CD4-positive, alpha-beta T cell treated with Interleukin-15 for 1 hour (primary cell): ENCODE measurements around the gene PPP1CA.
A peak's percentile ranks its signal among the peaks of the same experiment; 100 is the strongest.
"Not testable (repeated sequence)": the region's sequence is repeated elsewhere in the genome, so short reads cannot be mapped to it uniquely, and the experiment has no call there.

Source experiments
- DNase-seq: peaks from one replicate; pipeline ENCODE4 v3.0.0-alpha.2; 2020

Gene PPP1CA

DNA sequence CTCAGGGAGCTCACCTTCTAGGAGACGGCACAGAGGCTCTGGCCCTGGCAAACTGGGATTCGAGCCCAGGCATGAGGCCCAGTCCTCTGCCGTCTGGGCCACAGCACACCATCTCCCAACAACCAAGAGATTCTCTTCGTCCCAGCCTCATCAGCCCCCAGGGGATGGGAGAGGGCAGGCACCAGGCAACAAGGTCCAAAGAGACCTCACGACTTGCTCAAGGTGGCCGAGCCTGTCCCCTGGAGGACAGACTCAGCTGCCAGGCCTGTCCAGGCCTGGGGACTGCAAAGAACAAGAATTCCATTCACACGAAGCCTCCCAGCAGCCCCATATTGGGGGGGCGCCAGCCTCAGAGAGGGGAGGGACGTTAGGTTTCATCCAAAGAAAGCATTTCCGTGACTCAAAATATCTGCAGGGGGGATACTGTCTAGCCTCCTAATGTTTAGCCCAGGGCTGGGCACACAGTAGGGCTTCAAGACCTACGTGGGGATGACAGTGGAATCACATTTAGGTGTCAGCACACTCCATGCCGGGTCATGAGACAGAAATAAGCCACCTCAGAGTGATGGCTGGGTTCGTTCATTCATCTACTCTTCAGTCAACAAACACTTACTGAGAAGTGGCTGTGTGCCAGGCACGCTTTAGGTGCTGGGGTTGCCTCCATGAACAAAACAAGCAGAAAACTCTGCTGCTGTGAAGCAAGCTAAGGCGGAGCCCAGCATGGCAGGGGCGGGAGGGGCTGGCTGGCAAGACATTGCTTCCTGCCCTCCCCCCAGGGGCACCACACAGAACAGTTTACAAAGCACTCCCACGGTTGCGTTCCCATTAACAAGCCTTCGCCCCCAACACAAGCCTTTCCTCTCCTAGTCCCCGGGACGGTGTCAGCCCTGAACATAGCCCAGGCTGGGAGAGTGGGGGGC, 15.0 kb upstream of the PPP1CA start:
- peak; percentile 88 for DNase-seq

GRCh38 chr11:67415501-67416304, 14.0 kb upstream of the PPP1CA start, which contains the start of gene CARNS1:
Gene CARNS1, plus strand, starts transcription at chr11:67415678. Its CDS starts 522 bp downstream, at chr11:67416200.
- no peak for DNase-seq

DNA sequence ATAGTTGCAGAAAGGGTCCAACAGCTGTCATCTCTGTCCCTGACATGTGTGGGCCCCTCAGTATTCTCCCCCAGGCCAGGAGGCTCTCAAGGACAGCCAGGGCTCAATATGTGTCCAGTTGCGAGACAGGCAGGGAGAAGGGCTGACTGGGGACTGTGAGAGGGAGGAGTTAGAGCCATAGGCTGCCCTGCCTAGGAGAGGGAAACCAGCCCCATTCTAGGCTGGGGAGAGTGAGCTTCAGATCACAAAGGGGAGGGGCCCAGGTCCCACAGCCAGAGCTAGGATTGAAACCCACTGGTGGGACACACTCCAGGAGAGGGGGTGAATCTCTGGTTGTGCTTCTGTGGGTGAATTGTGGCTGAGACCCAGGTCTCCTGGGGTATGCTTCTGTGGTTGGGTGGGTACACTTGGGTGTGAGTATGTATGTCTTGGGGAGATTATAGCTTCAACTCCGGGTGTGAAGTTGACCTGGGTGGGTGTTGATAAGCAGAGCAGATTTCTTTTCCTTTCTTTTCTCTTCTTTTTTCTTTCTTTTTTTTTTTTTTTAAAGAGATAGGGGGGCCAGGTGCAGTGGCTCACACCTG, 11.7 kb upstream of the PPP1CA start:
- no peak for DNase-seq

DNA sequence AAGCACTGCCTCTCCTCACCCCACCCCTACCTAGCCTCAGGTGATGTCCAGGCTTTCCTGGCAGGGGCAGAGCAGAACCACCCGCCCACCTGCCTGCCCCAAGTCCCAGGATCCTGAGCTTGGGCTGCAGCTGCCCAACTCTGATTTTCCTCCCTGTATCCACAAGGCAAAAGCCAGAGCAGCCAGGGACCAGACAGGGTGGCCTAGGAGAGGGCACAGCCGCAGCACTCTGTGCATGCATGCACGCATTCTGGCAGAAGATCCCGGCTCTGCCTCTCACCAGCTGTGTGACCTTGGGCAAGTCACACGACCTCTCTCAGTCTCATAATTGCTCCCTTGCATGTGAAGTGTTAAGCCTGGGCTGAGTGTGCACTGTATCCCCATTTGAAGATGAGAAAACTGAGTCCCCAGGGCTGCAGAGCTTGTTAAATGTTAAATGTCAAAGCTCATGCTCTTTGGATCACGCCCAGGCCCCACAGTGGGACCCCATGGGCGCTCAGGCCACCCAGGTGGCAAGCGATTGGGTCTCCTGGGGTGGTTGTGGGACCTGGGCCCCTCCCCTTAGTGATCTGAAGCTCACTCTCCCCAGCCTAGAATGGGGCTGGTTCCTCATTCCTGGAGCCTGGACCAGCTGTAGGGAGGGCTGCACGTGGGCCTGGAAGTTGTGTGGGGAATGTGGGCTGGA, 11.0 kb upstream of the PPP1CA start:
- DNase-seq: no peak

GRCh38 chr11:67411785-67412152, 10.1 kb upstream of the PPP1CA start:
- DNase-seq: no peak

DNA sequence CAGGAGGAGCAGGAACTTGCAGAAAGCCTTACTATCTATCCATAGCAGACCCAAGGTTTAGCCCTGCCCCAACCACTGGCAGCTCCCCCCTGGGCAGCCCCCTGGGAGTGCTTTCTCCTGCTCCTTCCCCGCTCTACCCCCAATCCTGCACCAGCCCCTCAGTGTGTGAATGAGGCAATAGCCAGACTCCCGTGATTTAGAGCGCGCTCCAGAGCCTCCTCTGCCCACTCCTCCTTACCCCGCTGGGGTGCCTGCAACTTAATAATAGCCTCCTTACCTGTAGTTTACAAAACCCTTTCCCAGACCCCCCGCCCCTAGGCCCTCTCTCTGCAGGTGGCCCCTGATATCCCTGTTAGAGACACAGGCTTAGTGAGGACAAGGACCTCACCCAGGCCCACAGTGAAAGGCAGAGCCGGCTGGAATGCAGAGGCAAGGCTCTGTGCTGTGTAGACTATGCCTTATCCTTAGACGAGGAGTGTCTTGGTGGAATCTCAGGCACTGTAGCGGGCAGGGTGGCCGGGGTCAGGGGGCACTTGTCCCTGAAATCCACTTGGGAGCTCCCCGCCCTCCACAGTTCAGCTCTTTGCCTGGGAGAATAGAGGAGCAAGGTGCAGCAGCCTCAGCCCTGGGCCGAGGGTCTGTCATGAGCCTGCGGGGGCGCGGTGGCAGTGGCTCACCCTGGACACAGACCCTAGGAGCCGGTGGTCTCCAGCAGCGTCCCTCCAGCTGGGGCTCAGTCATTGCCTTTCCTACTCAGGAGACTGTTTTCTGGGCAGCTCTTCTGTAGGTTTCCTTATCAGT, 9.5 kb upstream of the PPP1CA start:
- no peak for DNase-seq

DNA sequence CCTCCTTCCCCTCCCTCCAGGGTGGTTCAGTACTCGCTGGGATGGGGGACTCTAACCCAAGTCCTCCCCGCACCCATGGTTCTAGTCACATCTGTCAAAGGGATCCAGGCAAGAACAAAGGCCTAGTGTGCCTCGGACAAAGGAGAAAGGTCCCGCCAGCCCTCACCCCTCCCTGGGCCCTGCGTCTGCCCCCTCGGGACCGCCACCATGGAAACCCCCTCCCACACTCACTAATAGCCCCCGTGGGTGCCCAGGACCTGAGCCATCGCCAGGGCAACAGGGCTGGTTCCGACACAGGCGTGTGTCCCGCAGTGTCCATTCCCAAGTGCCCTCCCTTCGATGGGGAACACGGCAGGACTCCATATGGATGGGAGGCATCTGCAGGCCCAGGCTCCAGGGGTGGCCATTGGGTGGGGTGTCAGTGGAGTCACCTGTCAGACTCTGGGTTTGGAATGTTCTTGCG, 8.7 kb upstream of the PPP1CA start:
- no peak for DNase-seq

DNA sequence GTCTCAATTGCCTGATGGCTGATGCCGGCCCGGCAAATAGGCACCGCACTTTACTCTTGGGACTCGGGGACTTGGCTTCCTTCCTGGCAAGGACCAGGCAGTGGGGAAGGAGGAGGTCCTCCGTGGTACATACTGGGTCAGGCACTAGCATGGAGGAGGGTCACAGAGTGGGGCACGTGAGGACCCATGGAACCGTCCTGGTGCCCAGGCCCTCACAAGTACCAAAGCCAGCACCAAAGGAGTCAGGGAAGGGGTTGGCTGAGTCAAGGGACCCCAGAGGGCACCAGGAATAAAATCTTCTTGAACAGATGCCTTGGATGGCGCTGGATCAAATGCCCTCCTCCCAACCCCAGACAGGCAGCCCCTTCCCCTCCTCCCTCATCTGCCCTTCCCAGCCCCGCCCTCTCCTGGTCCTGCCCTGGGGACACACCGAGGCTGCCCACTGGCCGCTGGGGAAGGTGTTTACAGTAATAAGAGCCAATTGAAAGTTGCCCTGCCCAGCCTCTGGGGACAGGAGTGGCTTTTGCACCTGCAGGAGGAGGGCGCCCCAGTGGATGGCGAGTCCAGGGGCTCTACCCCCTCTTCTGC, 8.2 kb upstream of the PPP1CA start:
- peak; percentile 50 for DNase-seq

GRCh38 chr11:67409261-67409666, 7.6 kb upstream of the PPP1CA start:
- peak; percentile 78 for DNase-seq

DNA sequence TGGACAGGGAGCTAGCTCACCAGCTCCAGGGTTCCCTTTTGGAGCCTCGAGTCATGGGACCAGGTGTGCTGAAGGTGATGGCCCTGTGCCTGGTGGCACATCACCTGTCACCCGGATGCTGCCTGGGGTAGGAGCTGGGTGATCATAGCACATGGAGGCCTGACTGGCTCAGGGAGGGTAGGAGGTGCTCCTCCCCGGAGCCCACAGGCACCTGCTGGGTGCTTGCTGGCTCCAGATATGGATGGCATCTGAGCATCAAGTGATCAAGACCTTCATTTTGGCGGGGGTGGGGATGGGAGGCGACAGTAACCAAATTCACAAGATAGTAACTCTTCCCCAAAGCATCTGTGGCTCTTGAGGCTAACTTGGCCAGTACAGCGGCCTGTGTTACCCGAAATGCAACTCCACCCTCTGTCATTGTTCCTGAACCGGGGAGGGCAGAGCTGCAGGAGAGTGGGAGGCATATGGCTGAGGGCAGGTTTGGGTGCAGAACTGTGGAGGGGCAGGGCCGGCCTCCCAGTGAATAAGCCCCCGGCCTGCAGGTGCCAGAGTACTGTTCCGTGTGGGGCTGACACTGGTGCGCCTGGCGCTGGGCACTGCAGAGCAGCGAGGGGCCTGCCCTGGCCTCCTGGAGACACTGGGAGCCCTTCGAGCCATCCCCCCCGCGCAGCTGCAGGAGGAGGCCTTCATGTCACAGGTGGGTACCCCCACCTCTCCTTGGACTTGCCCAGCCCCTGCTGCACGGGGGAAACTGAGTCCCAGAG, 7.0 kb upstream of the PPP1CA start:
- no peak for DNase-seq

DNA sequence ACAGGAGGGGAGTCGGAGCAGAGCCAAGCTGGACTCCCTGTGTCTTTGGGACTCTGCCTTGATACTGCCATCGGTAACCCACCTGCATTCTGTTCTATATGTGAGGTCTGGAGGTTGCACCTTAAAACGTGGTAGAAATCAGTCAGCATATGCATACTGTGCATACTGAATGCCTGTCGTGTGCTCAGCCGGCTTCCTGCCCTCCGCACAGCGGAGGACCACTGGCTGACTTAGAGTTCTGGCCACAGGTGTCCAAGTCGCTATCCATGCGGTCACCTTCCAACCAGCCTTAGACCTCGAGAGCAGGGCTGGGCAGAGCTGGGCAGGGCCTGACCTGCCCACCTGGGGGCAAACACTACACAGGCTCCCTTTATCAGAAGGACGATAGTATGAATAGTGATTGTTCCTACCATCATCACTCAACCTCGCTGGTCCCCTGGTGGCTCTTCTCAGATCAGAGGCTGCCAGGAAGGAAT, 6.1 kb upstream of the PPP1CA start:
- no peak for DNase-seq

DNA sequence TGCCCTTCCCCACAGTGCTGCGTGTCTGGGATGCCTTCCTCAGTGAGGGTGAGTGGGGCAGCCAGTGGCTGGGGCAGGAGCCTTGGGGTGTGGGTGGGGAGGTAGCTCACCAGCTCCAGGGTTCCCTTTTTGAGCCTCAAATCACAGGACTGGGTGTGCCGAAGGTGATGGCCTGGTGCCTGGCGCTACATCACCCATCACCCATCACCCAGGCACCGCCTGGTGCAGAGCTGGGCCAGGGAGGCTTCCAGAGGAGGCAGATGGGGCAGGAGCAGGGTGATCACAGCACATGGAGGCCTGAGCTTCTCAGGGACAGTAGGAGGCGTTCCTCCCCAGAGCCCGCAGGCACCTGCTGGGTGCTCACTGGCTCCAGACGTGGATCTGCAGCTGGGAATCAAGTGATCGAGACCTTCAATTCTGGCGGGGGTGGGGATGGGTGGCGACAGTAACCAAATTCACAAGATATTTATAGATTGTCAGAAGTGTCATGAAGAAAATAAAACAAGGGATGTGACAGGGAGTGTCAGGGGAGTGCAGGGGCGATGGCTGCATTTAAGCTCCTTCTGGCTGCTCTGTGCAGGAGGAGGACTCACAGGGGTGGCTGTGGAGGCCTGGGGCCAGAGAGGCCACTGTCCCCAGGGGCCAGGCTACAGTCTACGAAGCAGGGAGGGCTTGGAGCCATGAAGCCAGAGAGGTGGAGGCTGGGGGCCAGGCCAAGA, 5.5 kb upstream of the PPP1CA start:
- no peak for DNase-seq

GRCh38 chr11:67406420-67406968, 4.8 kb upstream of the PPP1CA start:
- DNase-seq: no peak

GRCh38 chr11:67405688-67406339, 4.2 kb upstream of the PPP1CA start:
- no peak for DNase-seq

- no peak for DNase-seq
These were observed 3.5 kb upstream of the PPP1CA start for GRCh38 chr11:67405196-67405567.

GRCh38 chr11:67404515-67405195, 3.0 kb upstream of the PPP1CA start:
- DNase-seq: peak; percentile 50

- DNase-seq: not testable (repeated sequence)
These were observed 1.4 kb upstream of the PPP1CA start for GRCh38 chr11:67403085-67403484.

GRCh38 chr11:67402192-67402839, 658 bp upstream of the PPP1CA start:
- DNase-seq: not testable (repeated sequence)
